GM06990 (cell line): ENCODE data around the gene ACTA2.
A peak's percentile ranks its signal among the peaks of the same experiment; 100 is the strongest.

Source experiments
- DNase-seq: peaks from one replicate; pipeline ENCODE4 v3.0.0-alpha.2; 2011; ENCODE audit not compliant: insufficient read length; ENCODE audit errors: extremely low read depth
- H3K27me3 ChIP-seq: replicated peaks from 2 replicates; pipeline ENCODE4 v1.6.0; 2011; ENCODE audit warnings: low read length; ENCODE audit not compliant: control insufficient read depth, insufficient read depth
- H3K36me3 ChIP-seq: 2 replicates; pipeline ENCODE4 v1.5.1; 2011; ENCODE audit warnings: low read length; ENCODE audit not compliant: control insufficient read depth, insufficient read depth
- H3K4me3 ChIP-seq: replicated peaks from 2 replicates; pipeline ENCODE4 v1.5.1; 2011; ENCODE audit warnings: low read depth, mild to moderate bottlenecking, control low read depth, low read length
- CTCF ChIP-seq: IDR thresholded peaks from 2 replicates; pipeline ENCODE4 v1.5.1; 2011; ENCODE audit warnings: low read length, control low read depth, mild to moderate bottlenecking, inconsistent platforms; ENCODE audit not compliant: insufficient read depth, poor library complexity, severe bottlenecking

ACTA2 gene

DNA sequence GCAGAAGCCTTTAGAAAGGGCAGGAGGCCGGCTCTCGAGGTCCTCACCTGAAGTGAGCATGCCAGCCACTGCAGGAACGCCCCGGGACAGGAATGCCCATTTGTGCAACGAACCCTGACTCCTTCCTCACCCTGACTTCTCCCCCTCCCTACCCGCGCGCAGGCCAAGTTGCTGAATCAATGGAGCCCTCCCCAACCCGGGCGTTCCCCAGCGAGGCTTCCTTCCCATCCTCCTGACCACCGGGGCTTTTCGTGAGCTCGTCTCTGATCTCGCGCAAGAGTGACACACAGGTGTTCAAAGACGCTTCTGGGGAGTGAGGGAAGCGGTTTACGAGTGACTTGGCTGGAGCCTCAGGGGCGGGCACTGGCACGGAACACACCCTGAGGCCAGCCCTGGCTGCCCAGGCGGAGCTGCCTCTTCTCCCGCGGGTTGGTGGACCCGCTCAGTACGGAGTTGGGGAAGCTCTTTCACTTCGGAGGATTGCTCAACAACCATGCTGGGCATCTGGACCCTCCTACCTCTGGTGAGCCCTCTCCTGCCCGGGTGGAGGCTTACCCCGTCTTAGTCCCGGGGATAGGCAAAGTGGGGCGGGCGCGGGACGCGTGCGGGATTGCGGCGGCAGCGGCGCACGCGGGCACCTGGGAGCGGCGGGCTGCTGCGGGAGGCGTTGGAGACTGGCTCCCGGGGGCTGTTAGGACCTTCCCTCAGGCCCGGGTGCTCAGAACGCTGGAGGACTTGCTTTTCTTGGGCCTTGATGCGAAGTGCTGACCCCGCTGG lies 38.0 kb upstream of the ACTA2 start, which contains the start of gene FAS:
FAS (plus strand) TSS at position 415 of the 777 bp plus-strand sequence; CDS start at position 494, 79 bp downstream.
- no peaks in the 10 kb centered on the region; the same call in 1 of the 2 replicates for H3K36me3 ChIP-seq
- DNase-seq = peak; percentile 83
- H3K4me3 ChIP-seq = peak within 1 kb of the TSS; percentile 95
- no peaks in the 10 kb centered on the region for H3K27me3 ChIP-seq
- TF ChIP-seq CTCF = no peak

- Histone ChIP-seq H3K4me3 (peak overlapping the region; percentile 95), H3K36me3 (no peaks in the 10 kb centered on the region; the same call in 1 of the 2 replicates), H3K27me3 (no peaks in the 10 kb centered on the region)
- DNase-seq = no peak
- no peak for TF ChIP-seq CTCF
These were observed 37.3 kb upstream of the ACTA2 start for GRCh38 chr10:88989824-88990383.

- Histone ChIP-seq H3K36me3 (no peaks in the 10 kb centered on the region; the same call in 1 of the 2 replicates), H3K27me3 (no peaks in the 10 kb centered on the region), H3K4me3 (peak overlapping the region; percentile 95)
- no peak for DNase-seq
- TF ChIP-seq CTCF = no peak
These were observed 36.9 kb upstream of the ACTA2 start for GRCh38 chr10:88989423-88989822.

- TF ChIP-seq CTCF = no peak
- Histone ChIP-seq H3K4me3 (no peak overlapping the region), H3K36me3 (no peaks in the 10 kb centered on the region; the same call in 1 of the 2 replicates), H3K27me3 (no peaks in the 10 kb centered on the region)
- no peak for DNase-seq
These were observed 35.3 kb upstream of the ACTA2 start for GRCh38 chr10:88987840-88988239.

DNA sequence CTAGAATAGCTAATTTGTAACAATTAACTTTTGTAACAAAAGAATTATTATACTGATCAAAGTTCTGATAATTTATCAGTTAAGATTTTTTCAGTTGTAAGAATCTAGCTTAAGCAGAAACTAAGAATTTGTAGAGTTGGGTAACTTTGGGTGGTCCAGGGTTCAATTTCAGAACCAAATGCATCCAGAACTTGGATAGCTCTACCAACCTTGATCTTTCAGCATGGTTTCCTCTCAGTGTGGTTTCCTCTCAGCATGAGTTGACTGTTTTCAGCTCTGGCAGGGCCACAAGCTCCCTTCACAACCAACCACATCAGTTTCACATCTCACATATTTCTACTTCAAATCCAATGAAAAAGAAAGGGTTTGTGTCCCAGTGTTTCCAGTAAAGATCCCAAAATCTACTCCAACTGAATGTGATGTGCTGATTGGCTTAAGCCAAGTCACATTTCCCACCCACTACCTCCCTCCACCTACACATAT lies 34.7 kb upstream of the ACTA2 start:
- H3K27me3 ChIP-seq = no peaks in the 10 kb centered on the region
- H3K4me3 ChIP-seq = no peak overlapping the region
- no peak for DNase-seq
- no peaks in the 10 kb centered on the region; the same call in 1 of the 2 replicates for H3K36me3 ChIP-seq
- TF ChIP-seq CTCF = no peak
